ENCODE results near the gene MICAL2.

The MICAL2 gene

GRCh38 chr11:12073886-12074285 lies 36.5 kb upstream of the MICAL2 start:
- TF ChIP-seq, protein P1, sequence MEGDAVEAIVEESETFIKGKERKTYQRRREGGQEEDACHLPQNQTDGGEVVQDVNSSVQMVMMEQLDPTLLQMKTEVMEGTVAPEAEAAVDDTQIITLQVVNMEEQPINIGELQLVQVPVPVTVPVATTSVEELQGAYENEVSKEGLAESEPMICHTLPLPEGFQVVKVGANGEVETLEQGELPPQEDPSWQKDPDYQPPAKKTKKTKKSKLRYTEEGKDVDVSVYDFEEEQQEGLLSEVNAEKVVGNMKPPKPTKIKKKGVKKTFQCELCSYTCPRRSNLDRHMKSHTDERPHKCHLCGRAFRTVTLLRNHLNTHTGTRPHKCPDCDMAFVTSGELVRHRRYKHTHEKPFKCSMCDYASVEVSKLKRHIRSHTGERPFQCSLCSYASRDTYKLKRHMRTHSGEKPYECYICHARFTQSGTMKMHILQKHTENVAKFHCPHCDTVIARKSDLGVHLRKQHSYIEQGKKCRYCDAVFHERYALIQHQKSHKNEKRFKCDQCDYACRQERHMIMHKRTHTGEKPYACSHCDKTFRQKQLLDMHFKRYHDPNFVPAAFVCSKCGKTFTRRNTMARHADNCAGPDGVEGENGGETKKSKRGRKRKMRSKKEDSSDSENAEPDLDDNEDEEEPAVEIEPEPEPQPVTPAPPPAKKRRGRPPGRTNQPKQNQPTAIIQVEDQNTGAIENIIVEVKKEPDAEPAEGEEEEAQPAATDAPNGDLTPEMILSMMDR (IDR thresholded peaks at IDR 0.05; ENCODE audit: low read depth, low read length, missing control alignments), result no peak
- no peak overlapping the region for H3K4me3 ChIP-seq (ENCODE audit: low read depth, low read length)
- no peak for DNase-seq (ENCODE audit: low read depth)
- in situ Hi-C loops (cut with HindIII; ENCODE audit: low sequenced_read_pairs), result no loop called here

DNA sequence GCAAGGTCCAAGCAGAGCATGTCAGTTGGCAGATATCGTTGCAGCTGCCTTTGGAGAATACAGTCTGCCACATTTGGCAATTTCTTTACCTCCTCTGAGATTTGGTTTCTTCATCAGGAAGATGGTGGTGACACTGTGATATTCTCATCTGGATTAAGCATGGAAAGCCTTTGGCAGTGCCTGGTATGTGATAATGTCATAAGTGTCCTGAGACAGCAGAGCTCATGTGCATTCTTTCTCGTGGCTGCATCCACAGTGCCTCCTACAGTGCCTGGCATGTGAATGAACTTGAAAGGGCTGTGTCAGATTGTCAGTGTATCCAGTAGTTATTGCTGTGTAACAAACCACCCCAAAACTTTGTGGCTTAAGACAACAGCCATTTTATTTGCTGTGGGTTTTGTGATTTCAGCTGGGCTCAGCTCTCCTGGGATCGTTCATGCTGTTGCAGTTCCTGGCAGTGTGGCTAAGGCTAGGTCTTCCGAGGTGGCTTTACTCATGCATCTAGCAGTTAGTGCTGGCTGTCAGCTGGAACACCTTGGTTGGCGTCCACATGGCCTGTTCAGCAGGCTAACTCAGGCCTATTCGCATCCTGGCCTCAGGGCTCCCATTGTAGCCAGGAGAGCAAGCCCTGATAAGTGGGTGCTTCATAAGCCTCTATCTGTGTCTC lies 35.7 kb upstream of the MICAL2 start:
- in situ Hi-C loops (cut with HindIII; ENCODE audit: low sequenced_read_pairs), result no loop called here
- DNase-seq (ENCODE audit: low read depth), result no peak
- no peak overlapping the region for H3K4me3 ChIP-seq (ENCODE audit: low read depth, low read length)
- TF ChIP-seq, protein P1 (IDR thresholded peaks at IDR 0.05; ENCODE audit: low read depth, low read length, missing control alignments), result no peak

DNA sequence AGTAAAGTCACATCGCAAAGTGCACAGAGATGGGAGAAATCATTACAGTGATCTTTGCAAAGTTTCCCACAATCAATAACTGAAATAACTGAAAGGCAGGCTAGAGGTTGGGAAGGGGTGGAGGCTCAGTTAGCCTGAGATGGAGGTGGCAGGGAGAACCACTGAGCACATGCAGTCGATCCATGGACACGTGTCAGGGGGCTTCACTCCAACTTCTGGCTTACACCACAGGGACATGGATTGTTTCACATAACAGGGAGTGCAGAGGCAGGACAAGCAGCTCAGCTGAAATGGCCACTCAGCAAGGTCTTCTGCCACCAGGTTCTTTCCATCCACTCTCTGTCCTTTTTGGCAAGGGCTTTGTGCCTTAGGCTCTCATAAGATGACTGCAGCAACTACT lies 35.1 kb upstream of the MICAL2 start:
- H3K4me3 ChIP-seq (ENCODE audit: low read depth, low read length), result no peak overlapping the region
- TF ChIP-seq, protein P1 (IDR thresholded peaks at IDR 0.05; ENCODE audit: low read depth, low read length, missing control alignments), result no peak
- in situ Hi-C loops (cut with HindIII; ENCODE audit: low sequenced_read_pairs), result no loop called here
- no peak for DNase-seq (ENCODE audit: low read depth)

- peak; percentile 98 for DNase-seq (ENCODE audit: low read depth)
Observed at GRCh38 chr11:12075822-12076821, 34.3 kb upstream of the MICAL2 start.

DNA sequence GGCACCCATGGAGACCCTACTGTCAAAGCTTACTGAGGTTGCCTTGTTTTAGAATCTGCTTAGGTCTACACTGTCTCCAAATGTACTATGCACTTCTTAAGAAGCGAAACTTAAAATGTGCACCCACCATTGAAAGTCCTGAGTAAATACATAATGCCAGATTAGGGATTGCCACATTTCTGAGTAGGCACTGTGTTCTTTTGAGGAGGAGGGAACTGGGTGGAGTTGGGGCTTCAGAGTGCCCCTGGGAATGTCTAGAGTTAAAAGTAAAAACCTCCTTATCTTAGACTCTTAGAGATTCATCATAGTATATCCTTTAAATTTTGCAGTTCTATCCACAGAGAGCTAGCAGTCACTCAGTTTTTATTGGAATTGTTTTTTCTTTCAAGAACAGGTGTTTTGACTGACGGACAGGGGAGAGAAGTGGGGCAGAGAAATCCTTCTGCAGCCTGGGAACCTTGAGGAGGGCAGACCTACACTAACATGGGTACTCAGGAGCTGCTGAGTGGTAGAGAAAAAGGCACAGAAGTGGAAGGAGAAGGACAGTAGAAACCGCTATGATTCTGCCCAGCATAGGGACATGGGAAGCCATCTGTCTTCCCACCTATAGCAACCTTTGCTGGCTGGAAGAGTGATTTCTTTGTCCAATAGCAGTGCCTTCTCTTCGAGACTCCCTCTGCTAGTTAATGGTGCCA lies 33.4 kb upstream of the MICAL2 start:
- TF ChIP-seq, protein P1 (IDR thresholded peaks at IDR 0.05; ENCODE audit: low read depth, low read length, missing control alignments), result no peak
- DNase-seq (ENCODE audit: low read depth), result no peak
- H3K4me3 ChIP-seq (ENCODE audit: low read depth, low read length), result no peak overlapping the region
- in situ Hi-C loops (cut with HindIII; ENCODE audit: low sequenced_read_pairs), result no loop called here

More at GRCh38 chr11:12075822-12076821, 34.3 kb upstream of the MICAL2 start:
- no peak overlapping the region for H3K4me3 ChIP-seq (ENCODE audit: low read depth, low read length)
- TF ChIP-seq, protein P1 (IDR thresholded peaks at IDR 0.05; ENCODE audit: low read depth, low read length, missing control alignments), result no peak
- in situ Hi-C loops (cut with HindIII; ENCODE audit: low sequenced_read_pairs), result no loop called here
